GM19023 (cell line): ENCODE data around the gene LRRC51.
"Not testable (repeated sequence)": the region's sequence is repeated elsewhere in the genome, so short reads cannot be mapped to it uniquely, and the experiment has no call there.

Experiments
- ATAC-seq: cut with Tn5 transposase; IDR thresholded peaks from one replicate; pipeline ENCODE4 v1.9.1; 2021; ENCODE audit warnings: mild to moderate bottlenecking, moderate library complexity; ENCODE audit not compliant: unreplicated experiment

The LRRC51 gene

DNA sequence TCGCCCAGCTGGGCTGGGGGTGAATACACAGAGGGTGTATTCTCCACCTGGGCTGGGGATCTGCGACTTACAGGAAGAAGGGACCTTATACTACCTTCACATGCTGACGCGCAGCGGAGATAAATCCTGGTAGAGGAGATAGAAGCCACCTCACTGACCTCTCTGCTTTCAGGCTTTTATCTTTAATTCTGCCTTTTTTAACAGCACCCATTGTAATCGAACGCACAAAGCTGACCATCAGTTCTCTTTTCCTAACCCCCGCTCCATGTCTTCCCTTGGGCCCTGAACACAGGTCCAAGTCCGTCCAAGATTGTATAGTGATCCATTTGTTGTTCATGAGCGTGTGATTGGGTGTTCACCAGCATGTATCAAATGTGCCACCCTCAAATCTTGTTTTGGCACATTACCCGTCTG is 23.1 kb downstream of the LRRC51 start:
- no peak for ATAC-seq

DNA sequence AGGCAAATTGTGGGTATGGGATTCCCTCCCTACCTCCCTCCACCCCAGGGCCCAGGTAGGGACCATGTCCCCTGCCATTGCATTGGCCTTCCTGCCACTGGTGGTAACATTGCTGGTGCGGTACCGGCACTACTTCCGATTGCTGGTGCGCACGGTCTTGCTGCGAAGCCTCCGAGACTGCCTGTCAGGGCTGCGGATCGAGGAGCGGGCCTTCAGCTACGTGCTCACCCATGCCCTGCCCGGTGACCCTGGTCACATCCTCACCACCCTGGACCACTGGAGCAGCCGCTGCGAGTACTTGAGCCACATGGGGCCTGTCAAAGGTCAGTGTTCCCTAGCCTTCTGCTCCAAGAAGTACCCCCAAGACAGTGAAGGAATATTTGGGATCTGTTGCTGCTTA is 25.2 kb downstream of the LRRC51 start, which contains the start of gene TOMT:
Gene TOMT (plus strand): TSS at position 37 of the 400 bp plus-strand sequence. CDS start 28 bp downstream, at position 65.
- ATAC-seq = no peak

DNA sequence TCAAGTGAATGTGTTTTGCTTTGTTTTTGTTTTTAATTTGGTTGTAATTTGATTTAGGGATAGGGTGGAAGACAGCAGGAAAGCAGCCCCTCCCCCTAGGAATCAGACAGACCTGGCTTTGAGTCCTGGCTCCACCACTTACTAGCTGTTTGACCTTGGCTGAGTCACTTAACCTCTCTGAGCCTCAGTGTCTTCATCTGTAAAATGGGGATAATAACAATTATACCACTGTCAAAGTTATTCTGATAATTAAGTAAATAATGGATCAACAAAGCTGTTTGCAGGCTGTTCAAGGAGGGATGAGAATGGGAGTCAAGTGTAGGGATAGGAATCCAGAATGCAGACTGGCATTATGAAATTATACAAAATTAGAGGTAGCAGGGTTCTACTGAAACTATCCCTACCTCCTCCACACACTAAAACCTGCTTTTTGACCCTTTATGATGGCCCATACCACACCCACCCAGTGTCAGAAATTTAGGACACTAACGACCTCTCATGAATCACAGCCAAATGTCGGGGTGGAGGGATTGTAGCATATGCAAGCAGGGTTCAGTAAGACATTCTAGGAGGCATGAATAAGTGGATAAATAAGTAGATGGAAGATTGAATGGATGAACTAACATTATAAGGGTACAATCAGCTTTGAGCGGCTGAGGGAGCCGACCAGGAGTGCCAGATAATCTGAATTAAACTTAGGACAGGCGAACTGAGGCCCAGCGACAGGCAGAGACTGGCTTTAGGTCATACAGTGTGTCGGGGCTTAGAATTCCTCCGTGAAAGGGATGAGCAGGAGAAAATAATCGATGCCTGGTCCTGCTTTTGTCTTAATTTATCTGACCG is 30.9 kb downstream of the LRRC51 start:
- peak; percentile 2 for ATAC-seq

DNA sequence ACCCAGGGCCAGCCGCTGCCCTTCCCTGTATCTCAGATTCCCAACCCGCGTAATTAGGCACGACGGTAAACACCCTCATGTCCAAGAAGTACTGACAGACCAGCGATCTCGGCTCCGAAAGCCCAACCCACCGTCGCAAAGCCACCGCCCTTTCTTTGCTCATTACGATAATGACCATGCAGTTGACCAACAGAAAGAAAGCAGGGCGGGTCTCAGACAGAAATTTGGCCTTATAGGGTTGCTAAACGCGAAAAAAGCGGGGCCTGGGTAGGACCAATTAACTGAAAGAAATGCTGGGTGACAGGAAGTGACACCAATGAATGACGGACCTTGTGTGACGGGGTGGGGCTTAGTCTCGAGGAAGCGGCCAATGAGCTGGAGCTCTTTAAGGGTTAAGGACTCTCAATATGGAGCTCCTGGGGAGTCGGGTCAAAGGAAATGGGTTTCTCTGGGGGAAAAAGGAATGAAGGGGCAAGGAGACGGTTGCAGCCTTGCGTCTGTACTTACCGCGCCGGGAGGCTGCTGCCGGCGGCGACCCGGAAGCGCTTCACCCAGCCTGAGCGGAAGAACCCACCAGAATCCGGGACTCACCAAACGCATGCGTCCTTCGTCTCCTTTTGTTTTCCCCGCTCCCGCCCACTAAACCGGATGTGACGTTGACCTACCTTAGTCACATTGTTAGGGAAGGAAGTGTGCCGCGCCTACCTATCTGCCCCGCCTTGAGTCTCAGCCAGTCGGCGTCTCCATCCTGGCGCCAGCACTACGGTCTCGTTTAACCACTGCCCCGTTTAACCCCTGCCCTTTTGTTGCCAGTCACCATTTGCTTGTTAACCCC is 31.7 kb downstream of the LRRC51 start, which contains the start of gene ANAPC15:
Gene ANAPC15 (minus strand): TSS at position 553 of the 835 bp plus-strand sequence. CDS start 1,419 bp downstream, outside the sequence.
- ATAC-seq = peak; percentile 88

DNA sequence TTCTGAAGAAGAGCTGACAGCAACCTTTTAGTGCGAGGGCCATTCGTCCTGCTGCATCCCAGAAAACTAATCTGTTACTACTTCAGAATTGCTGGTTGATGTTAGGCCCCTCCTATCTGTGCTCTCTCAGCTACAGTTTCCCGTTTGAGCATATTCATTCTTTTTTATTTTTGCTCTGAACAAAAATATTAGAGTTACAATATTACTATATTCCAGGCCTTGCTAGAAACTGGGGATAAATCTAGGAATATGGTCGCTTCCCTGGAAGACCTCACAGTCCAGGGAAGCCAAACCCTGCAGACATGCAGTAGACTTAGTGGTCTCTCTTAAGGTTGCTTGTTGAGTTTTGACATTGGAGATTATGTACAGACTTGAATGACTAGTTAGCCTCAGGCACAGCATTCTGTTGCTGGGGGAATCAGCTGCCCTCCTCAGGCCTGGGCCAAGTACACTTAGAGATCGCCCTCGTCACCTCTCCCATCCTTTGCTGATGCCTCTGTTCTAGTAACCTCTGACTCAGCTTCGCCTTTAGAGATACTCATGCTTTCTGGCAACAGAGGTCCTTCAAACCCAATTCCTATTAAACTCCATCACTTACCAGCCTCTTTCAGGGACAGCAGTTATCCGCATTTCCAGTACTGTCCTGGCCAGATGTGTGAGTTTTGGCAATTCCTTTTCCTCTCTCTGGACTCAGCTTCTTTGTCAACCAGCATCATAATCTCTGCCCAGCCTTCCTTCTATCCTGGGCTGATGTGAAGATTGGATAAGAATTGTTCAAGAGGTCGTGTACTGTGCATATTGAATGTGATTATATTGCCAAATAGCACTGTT is 32.5 kb downstream of the LRRC51 start:
- no peak for ATAC-seq

DNA sequence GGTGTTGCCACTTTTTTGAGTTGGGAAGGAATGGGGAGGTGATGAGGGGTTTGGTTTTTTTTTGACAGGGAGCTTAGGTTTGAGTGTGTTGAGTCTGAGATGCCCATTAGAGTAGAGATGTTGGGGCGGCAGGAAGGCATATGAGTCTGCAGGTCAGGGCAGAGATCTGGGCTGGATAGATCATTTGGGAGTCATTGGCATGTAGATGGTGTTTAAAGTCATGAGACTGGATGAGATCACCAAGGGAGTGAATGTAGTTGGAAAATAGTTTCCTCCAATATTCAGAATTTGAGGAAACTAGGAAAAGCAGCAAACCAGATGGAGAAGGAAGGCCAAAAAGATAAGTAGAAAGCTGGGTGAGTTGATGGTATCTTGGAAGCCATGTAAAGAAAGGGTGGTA is 33.9 kb downstream of the LRRC51 start:
- ATAC-seq = no peak

DNA sequence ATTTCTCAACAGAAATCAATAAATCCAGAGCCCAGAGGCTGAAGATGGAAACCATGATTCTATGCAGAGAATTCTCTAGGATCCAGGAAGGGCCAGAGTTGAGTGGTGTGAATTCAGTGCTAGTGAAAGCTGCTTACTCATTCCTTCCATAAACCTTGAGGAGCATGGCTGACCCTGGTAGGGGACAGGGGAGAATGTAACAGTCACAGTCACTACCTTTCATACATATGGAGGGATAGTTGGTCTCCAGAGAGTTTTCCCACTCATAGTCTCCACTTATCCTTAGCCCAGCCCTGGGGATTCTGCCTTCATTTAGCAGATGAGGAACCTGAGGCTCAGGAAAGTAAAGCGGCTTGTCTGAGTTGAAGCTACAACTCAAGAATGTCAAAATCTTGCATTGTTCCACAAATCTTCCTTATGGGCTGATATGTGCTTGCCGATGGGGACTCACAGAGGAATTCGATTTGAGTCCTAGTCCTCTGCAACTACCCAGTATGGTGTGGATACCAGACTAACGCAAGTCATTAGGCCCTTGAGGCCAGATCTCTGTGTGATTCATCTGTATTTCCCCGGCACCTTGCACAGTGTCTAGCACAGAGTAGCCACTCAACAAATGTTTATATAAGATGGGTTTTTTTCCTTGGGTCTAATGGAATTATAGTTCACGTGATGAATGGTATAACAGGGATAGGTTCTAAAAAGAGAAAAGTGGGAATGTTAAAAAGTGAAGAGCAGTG is 35.5 kb downstream of the LRRC51 start:
- ATAC-seq = no peak

DNA sequence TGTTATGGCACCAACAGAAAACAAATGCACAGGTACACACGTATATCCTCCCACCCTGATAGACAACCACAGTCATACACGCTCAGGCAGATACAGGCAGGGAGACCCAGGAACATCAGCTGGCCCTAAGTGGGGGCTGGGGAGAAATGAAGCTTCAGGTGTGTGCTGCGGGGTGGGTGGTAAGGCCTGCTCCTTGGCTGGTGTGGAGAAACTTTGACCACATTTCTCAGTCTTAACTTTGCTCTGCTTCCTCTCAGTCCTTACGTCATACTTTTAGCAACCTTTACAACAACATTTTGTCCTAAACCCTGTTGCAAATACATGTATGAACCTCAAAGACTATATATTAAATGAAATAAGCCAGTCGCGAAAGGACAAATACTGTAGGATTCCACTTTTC is 38.5 kb downstream of the LRRC51 start:
- no peak for ATAC-seq

DNA sequence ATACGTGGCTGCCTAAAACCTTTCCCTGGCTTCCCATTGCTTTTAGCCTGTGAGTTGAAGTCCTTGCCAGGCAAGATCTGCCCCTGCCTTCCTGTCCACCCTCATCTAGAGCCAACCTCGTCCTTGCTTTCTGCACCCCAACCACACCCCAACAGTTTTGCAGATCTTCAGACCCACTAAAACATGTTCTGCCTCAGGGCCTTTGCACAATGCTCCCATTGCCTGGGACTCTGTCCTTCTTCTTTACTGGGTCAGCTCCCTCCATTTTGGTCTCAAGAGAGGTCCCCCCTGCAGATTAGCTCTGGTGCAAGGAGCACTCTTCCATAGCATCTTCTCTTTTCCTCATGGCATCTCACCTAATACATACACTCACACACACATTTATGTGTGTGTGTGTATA is 40.3 kb downstream of the LRRC51 start:
- no peak for ATAC-seq

DNA sequence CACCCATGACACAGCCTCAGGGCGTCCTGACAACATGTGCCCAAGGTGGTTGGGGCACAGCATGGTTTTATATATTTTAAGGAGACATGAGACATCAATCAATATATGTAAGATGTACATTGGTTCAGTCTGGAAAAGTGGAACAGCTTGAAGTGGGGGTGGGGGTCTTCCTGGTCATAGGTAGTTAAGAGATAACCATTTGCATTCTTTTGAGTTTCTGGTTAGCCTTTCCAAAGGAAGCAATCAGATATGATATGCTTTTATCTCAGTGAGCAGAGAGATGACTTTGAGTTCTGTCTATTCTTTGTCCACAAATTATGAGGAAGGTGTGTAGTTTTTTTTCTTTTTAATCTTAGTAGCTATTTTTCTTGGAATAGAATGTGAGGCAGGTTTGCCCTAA is 42.0 kb downstream of the LRRC51 start:
- ATAC-seq = no peak

DNA sequence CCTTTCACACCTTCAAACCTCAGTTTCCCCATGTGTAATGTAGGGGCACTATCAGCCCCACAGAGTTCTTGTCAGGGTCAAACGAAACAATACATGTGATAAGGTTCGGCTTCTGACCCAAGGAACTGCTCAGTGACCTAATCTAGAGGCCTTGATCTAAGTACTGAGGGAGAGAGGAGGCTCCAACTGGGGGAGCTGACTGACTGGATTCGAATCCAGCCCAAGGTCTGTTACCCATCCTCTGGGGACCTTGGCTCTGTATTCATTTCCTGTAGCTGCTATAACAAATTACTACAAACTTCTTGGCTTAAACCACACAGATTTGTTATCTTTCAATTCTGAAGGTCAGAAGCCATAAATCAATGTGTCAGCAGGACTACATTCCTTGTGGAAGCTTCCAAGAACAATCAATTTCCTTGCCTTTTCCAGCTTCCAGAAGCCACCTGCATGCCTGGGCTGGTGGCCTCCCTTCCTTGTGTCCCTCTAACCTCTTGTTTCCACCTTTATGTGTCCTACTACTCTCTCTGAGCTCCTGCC is 42.5 kb downstream of the LRRC51 start:
- ATAC-seq = no peak

DNA sequence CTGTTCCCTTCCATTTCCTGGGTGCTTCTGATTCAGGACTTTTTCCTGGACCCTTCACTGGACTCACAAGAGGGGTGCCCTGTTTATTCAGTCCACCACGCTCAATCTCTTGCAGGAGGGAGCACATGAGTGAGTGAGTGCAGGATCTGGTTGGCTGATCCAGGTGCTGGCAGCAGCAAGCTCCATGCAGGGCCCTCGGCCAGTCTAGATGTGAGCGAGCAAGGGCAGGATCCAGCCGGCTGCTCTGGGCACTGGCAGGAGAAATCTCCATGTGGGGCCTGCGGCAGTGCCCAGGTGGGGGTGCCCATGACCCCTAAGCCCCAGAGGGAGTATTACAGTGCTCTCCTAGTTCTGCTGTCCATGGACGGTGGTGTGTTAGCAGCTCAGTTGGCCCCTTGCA is 43.4 kb downstream of the LRRC51 start:
- no peak for ATAC-seq

DNA sequence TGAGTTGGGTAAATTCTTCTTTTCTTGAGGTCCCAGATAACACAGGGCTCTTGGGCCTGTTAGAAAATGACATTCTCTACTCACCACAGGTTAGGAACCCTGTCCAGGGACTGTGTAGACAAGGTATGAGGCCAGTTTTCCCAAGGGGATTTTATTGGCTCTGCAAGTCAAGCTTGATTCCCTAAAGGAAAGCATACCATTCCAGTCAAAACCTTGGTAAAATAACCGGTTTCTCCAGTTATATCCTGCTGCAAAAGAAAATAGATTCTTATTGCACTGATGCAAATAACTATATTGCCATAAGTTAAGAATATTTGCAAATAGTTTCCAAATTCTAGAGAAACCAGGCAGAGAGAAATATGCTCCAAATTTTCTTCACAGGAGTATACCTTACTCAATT is 45.3 kb downstream of the LRRC51 start:
- ATAC-seq = no peak

DNA sequence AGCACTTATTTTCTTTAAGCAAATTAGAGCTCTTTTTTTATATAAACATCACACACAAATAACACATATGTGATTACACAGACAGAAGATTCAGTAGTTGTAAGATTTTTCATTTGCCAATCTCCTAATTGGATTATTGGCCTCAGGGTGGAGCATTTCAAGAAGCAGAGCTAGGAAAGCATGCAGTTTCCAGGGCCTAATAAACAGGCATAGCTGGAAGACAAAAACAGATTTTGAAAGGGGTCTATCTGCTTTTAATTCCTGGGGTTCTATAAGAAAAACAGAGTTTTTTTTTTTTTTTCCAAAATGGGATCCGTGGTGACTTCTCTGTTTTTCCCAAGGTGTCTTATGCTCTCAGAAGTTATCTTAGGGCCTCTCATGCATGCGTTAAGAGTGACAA is 47.3 kb downstream of the LRRC51 start:
- ATAC-seq = no peak

DNA sequence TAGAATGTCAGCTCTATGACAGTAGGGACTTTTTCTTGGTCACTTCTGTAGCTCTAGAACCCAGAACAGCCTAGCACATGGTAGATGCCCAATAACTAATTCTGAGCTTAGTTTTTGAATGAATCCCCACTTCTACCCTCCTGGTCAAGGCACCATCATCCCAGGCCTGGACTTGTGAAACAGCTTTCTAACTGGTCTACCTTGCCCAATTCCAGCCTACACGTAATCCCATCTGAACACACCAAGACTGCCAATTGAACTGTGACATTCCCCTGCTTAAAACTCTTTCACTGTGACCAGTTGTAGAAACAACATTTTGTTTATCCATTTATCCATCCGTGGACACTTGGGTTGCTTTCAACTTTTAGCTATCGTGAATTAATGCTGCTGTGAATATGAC is 48.7 kb downstream of the LRRC51 start:
- ATAC-seq = no peak

DNA sequence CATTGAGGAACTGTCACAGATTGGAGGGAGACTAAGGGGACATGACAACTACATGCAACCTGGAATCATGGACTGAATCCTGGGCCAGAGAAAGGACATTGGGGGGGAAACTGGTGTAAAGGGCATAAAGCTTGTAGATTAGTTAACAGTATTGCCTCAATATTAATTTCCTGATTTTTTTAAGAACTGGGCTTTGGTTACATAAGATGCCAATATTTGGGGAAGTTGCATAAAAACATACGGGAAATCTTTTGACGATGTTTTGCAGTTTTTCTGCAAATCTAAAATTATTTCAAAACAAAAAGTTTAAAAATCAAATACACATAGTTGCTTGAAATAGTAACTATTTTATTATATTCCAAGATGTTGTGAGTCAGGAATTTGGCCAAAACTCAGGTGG is 52.0 kb downstream of the LRRC51 start:
- no peak for ATAC-seq

DNA sequence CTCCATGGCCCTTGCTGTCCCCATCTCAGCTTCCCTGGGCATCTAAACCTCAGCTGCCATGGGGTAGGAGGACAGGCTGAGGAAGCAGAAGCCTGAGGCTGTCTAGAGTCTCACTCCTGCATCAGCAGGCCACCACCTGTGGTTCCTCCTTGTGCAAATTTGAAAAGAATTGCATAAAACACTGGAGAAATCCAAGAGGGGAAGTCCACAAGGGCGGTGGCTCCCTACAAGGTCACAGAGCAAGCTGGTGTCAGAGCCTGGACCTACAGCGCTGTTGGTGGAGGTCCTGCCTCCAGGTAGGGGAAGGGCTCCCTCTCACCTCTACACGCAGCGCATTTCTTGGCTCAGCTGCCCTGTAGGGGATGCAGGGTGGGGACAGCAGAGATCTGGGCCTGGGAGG is 54.8 kb downstream of the LRRC51 start, which contains the start of gene FOLR3:
Gene FOLR3 (plus strand): TSS at position 253 of the 400 bp plus-strand sequence. CDS start 228 bp downstream, outside the sequence.
- ATAC-seq = not testable (repeated sequence)

DNA sequence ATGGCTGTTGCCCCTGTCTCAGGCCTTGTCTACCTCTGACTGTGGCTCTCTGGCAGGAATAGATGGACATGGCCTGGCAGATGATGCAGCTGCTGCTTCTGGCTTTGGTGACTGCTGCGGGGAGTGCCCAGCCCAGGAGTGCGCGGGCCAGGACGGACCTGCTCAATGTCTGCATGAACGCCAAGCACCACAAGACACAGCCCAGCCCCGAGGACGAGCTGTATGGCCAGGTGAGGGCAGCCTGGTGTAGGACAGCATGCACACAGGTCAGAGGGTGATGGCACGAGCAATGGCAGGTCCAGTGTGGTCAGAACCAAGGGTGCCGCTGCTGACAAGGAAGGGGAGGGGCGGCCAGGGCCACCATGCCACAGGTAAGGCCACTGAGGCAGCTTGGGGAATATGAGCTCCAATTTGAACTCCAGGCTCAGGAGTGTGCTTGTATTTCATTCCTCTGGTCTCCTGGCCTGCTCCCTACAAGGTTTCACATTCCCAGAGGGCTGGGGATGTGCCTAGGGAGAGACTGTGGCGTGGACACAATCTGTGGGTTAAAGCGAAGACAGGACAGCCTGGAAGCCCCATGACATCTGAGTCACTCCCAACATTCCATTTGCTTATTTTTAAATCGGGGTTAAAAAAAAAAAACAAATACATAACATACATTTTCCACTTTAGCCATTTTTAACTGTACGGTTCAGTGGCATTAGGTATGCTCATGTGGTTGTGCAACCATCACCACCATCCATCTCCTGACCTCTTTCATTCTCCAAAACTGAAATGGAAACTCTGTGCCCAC is 55.4 kb downstream of the LRRC51 start:
- no peak for ATAC-seq

DNA sequence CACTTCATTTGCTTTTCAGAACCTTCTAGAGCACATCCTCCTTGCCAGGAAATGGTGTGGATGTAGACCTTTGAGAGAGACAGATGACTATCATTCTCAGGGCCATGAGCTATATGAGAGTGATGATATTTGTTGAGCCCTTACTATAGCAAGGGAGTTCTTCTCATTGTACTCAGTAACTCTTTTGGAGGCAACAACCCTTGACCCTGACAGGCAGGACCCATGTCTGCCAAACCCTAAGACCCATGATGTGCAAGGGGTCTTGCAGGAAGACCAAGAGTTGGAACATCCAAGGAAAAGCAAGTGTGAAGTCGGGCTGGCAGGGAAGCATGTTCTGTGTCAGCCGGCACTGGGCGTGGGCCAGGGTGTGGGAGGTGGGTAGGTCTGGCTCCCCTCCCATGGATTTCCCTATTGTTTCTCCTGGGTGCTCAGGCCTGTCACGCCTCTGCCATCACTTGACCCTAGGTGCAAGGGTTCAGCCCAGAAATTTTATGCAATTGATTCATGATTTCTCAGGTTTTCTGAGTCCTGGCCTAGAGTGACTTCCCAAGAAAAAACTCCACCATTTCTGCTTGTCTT is 56.1 kb downstream of the LRRC51 start:
- no peak for ATAC-seq
